Mesendoderm (in vitro differentiated cells): ENCODE data around the gene FHAD1.
"Not testable (repeated sequence)": the region's sequence is repeated elsewhere in the genome, so short reads cannot be mapped to it uniquely, and the experiment has no call there.

ENCODE experiments used
- DNase-seq: peaks from one replicate; pipeline ENCODE4 v3.0.0; 2013
- H2AK5ac ChIP-seq: 2 replicates; pipeline ENCODE4 v1.6.1; 2013; ENCODE audit warnings: low read length, inconsistent platforms
- H2BK120ac ChIP-seq: 2 replicates; pipeline ENCODE4 v1.6.1; 2013; ENCODE audit warnings: low read depth, mild to moderate bottlenecking, low read length, moderate library complexity, mixed read lengths
- H2BK15ac ChIP-seq: replicated peaks from 2 replicates; pipeline ENCODE4 v1.6.1; 2013; ENCODE audit warnings: low read depth, mild to moderate bottlenecking, moderate library complexity
- H2BK5ac ChIP-seq: 2 replicates; pipeline ENCODE4 v1.6.1; 2013; ENCODE audit warnings: low read length, inconsistent platforms
- H3K18ac ChIP-seq: 2 replicates; pipeline ENCODE4 v1.6.1; 2013; ENCODE audit warnings: mild to moderate bottlenecking, low read length, mixed read lengths
- H3K23ac ChIP-seq: one replicate; pipeline ENCODE4 v1.6.1; 2013; ENCODE audit warnings: low read length
- H3K27ac ChIP-seq: 2 replicates; pipeline ENCODE4 v1.5.1; 2013; ENCODE audit warnings: low read depth, mild to moderate bottlenecking, inconsistent platforms, low read length, moderate library complexity
- H3K27me3 ChIP-seq: 2 replicates; pipeline ENCODE4 v1.6.1; 2013; ENCODE audit warnings: low read length, control low read depth, mild to moderate bottlenecking, inconsistent platforms; ENCODE audit not compliant: insufficient read depth, poor library complexity
- H3K36me3 ChIP-seq: 2 replicates; pipeline ENCODE4 v1.6.1; 2013; ENCODE audit warnings: low read length, inconsistent platforms; ENCODE audit not compliant: control insufficient read depth, insufficient read depth
- H3K4ac ChIP-seq: one replicate; pipeline ENCODE4 v1.6.1; 2013; ENCODE audit warnings: low read depth, mild to moderate bottlenecking, low read length, moderate library complexity
- H3K4me1 ChIP-seq: 2 replicates; pipeline ENCODE4 v1.6.1; 2013; ENCODE audit warnings: low read depth, low read length, inconsistent platforms; ENCODE audit not compliant: control insufficient read depth
- H3K4me2 ChIP-seq: 2 replicates; pipeline ENCODE4 v1.6.1; 2013; ENCODE audit warnings: low read length
- H3K4me3 ChIP-seq: 2 replicates; pipeline ENCODE4 v1.5.1; 2013; ENCODE audit warnings: mild to moderate bottlenecking, low read length
- H3K56ac ChIP-seq: one replicate; pipeline ENCODE4 v1.6.1; 2013; ENCODE audit warnings: low read length
- H3K79me1 ChIP-seq: 2 replicates; pipeline ENCODE4 v1.6.1; 2013; ENCODE audit warnings: low read length, inconsistent platforms
- H3K79me2 ChIP-seq: 2 replicates; pipeline ENCODE4 v1.6.1; 2013; ENCODE audit warnings: mild to moderate bottlenecking, low read length; ENCODE audit not compliant: control insufficient read depth, insufficient read depth
- H3K9ac ChIP-seq: 2 replicates; pipeline ENCODE4 v1.6.1; 2013; ENCODE audit warnings: low read length, inconsistent platforms
- H4K5ac ChIP-seq: one replicate; pipeline ENCODE4 v1.6.1; 2013; ENCODE audit warnings: low read length
- H4K8ac ChIP-seq: one replicate; pipeline ENCODE4 v1.6.1; 2013; ENCODE audit warnings: low read depth, mild to moderate bottlenecking, control low read depth, low read length, moderate library complexity
- WGBS: extraction: QIAGEN DNeasy Blood & Tissue Kit; methylation state at CpG from one replicate; pipeline ENCODE4 v1.1.7; 2013; ENCODE audit warnings: low lambda C conversion rate, missing lambda C conversion rate; ENCODE audit not compliant: insufficient coverage; ENCODE audit errors: extremely low coverage; 5-methylcytosine and 5-hydroxymethylcytosine counted together

Gene FHAD1

GRCh38 chr1:15432324-15432723, 185.3 kb downstream of the FHAD1 start:
- H3K36me3 ChIP-seq, result no peaks in the 10 kb centered on the region
- no peak overlapping the region for H3K18ac ChIP-seq

GRCh38 chr1:15433471-15433870, 186.4 kb downstream of the FHAD1 start:
- Histone ChIP-seq H3K56ac (no peak overlapping the region), H4K5ac (no peak overlapping the region), H4K8ac (no peak overlapping the region), H2BK5ac (no peak overlapping the region), H2BK120ac (no peak overlapping the region), H2BK15ac (no peak overlapping the region), H3K23ac (no peak overlapping the region), H3K18ac (no peak overlapping the region), H3K4me1 (no peaks in the 10 kb centered on the region), H3K79me2 (no peaks in the 10 kb centered on the region), H3K4ac (no peak overlapping the region), H2AK5ac (no peak overlapping the region), H3K9ac (no peak overlapping the region), H3K4me2 (no peak overlapping the region), H3K79me1 (no peaks in the 10 kb centered on the region), H3K27ac (no peak overlapping the region), H3K27me3 (no peaks in the 10 kb centered on the region), H3K4me3 (no peak overlapping the region), H3K36me3 (no peaks in the 10 kb centered on the region)
- no CpG with 5 or more reads among the region's 9 CpGs for WGBS
- no peak for DNase-seq

More at GRCh38 chr1:15432324-15432723, 185.3 kb downstream of the FHAD1 start:
- no peaks in the 10 kb centered on the region for H3K4me1 ChIP-seq
- no peak overlapping the region for H2BK15ac ChIP-seq
- no peaks in the 10 kb centered on the region for H3K79me1 ChIP-seq
- no peak overlapping the region for H4K8ac ChIP-seq
- no peaks in the 10 kb centered on the region for H3K27me3 ChIP-seq
- DNase-seq, result no peak
- no peak overlapping the region for H3K4ac ChIP-seq
- H3K23ac ChIP-seq, result no peak overlapping the region
- H3K27ac ChIP-seq, result no peak overlapping the region
- no peak overlapping the region for H3K4me2 ChIP-seq
- H4K5ac ChIP-seq, result no peak overlapping the region
- H3K79me2 ChIP-seq, result no peaks in the 10 kb centered on the region
- no peak overlapping the region for H2BK120ac ChIP-seq
- H2AK5ac ChIP-seq, result no peak overlapping the region
- H3K4me3 ChIP-seq, result no peak overlapping the region
- H3K9ac ChIP-seq, result no peak overlapping the region
- WGBS, result no CpG with 5 or more reads among the region's 9 CpGs
- no peak overlapping the region for H2BK5ac ChIP-seq
- no peak overlapping the region for H3K56ac ChIP-seq

- not testable (repeated sequence) for H2BK120ac ChIP-seq, H3K4me2 ChIP-seq, H2BK15ac ChIP-seq, H2BK5ac ChIP-seq, H3K4me1 ChIP-seq, H3K4ac ChIP-seq, H4K8ac ChIP-seq, H3K36me3 ChIP-seq, H3K79me2 ChIP-seq, H3K9ac ChIP-seq, H3K27me3 ChIP-seq, DNase-seq, H3K23ac ChIP-seq, H2AK5ac ChIP-seq, H3K27ac ChIP-seq, H3K18ac ChIP-seq, H3K79me1 ChIP-seq, H4K5ac ChIP-seq, H3K4me3 ChIP-seq, H3K56ac ChIP-seq
- WGBS, result no CpG with 5 or more reads among the region's 8 CpGs
These were observed 187.7 kb downstream of the FHAD1 start for GRCh38 chr1:15434739-15435138.

GRCh38 chr1:15435239-15436077, 188.4 kb downstream of the FHAD1 start:
- Histone ChIP-seq H3K79me2 (no peaks in the 10 kb centered on the region), H2BK15ac (no peak overlapping the region), H3K4me3 (no peak overlapping the region), H3K9ac (no peak overlapping the region), H2BK5ac (no peak overlapping the region), H3K4me2 (no peak overlapping the region), H3K27me3 (no peaks in the 10 kb centered on the region), H3K79me1 (no peaks in the 10 kb centered on the region), H2BK120ac (no peak overlapping the region), H4K8ac (no peak overlapping the region), H3K36me3 (no peaks in the 10 kb centered on the region), H3K4me1 (no peaks in the 10 kb centered on the region), H3K27ac (no peak overlapping the region), H3K56ac (no peak overlapping the region), H2AK5ac (no peak overlapping the region), H3K23ac (no peak overlapping the region), H4K5ac (no peak overlapping the region), H3K4ac (no peak overlapping the region), H3K18ac (no peak overlapping the region)
- no CpG with 5 or more reads among the region's 17 CpGs for WGBS
- DNase-seq, result no peak

GRCh38 chr1:15436881-15437442, 189.9 kb downstream of the FHAD1 start:
- no peak overlapping the region for H3K18ac ChIP-seq
- WGBS, result no CpG with 5 or more reads among the region's 6 CpGs
- H2AK5ac ChIP-seq, result no peak overlapping the region
- no peak overlapping the region for H3K27ac ChIP-seq
- no peak overlapping the region for H4K8ac ChIP-seq
- no peak overlapping the region for H3K23ac ChIP-seq
- no peaks in the 10 kb centered on the region for H3K36me3 ChIP-seq
- no peak overlapping the region for H3K56ac ChIP-seq
- H3K79me1 ChIP-seq, result no peaks in the 10 kb centered on the region
- H2BK120ac ChIP-seq, result no peak overlapping the region
- no peak overlapping the region for H3K9ac ChIP-seq
- no peak for DNase-seq
- H3K4me3 ChIP-seq, result no peak overlapping the region
- H3K4me2 ChIP-seq, result no peak overlapping the region
- no peak overlapping the region for H2BK5ac ChIP-seq
- H3K4ac ChIP-seq, result no peak overlapping the region
- no peaks in the 10 kb centered on the region for H3K79me2 ChIP-seq
- no peaks in the 10 kb centered on the region for H3K27me3 ChIP-seq
- H2BK15ac ChIP-seq, result no peak overlapping the region
- H3K4me1 ChIP-seq, result no peaks in the 10 kb centered on the region
- no peak overlapping the region for H4K5ac ChIP-seq
